ENCODE results near the gene HJURP.

HJURP gene

GRCh38 chr2:233839447-233839820, 14.9 kb downstream of the HJURP start:
- Histone ChIP-seq H3K4me3 (replicated peaks; ENCODE audit: insufficient read depth, low read length) (no peak overlapping the region), H3K27ac (replicated peaks) (no peak overlapping the region), H3K27me3 (ENCODE audit: insufficient read depth, poor library complexity, severe bottlenecking) (no peaks in the 10 kb centered on the region)
- no peak for TF ChIP-seq REST (IDR thresholded peaks at IDR 0.05; ENCODE audit: insufficient replicate concordance, low read depth)
- no peak for TF ChIP-seq GABPA (IDR thresholded peaks at IDR 0.05; ENCODE audit: low read depth)
- no peak for TF ChIP-seq POLR2AphosphoS5 (IDR thresholded peaks at IDR 0.05; ENCODE audit: low read depth)
- no peak for DNase-seq (ENCODE audit: low read depth in 1 of 2, low spot score in 1 of 2)

GRCh38 chr2:233838726-233839446, 15.4 kb downstream of the HJURP start:
- Histone ChIP-seq H3K4me3 (replicated peaks; ENCODE audit: insufficient read depth, low read length) (no peak overlapping the region), H3K27ac (replicated peaks) (no peak overlapping the region), H3K27me3 (ENCODE audit: insufficient read depth, poor library complexity, severe bottlenecking) (no peaks in the 10 kb centered on the region)
- no peak for DNase-seq (ENCODE audit: low read depth in 1 of 2, low spot score in 1 of 2)
- no peak for TF ChIP-seq POLR2AphosphoS5 (IDR thresholded peaks at IDR 0.05; ENCODE audit: low read depth)
- no peak for TF ChIP-seq CTCF (IDR thresholded peaks at IDR 0.05; ENCODE audit: insufficient read depth, low read length)
- no peak for TF ChIP-seq SPI1 (IDR thresholded peaks at IDR 0.05; ENCODE audit: borderline replicate concordance, low read depth)
- no peak for TF ChIP-seq GABPA (IDR thresholded peaks at IDR 0.05; ENCODE audit: low read depth)
- no peak for TF ChIP-seq REST (IDR thresholded peaks at IDR 0.05; ENCODE audit: insufficient replicate concordance, low read depth)

- no peak for DNase-seq (ENCODE audit: low read depth in 1 of 2, low spot score in 1 of 2)
- Histone ChIP-seq H3K27me3 (ENCODE audit: insufficient read depth, poor library complexity, severe bottlenecking) (no peaks in the 10 kb centered on the region), H3K27ac (replicated peaks) (no peak overlapping the region), H3K4me3 (replicated peaks; ENCODE audit: insufficient read depth, low read length) (no peak overlapping the region)
- TF ChIP-seq CTCF (IDR thresholded peaks at IDR 0.05; ENCODE audit: insufficient read depth, low read length) (no peak), POLR2AphosphoS5 (IDR thresholded peaks at IDR 0.05; ENCODE audit: low read depth) (no peak)
These were observed 16.1 kb downstream of the HJURP start for GRCh38 chr2:233838251-233838650.

- Histone ChIP-seq H3K27ac (replicated peaks) (no peak overlapping the region), H3K27me3 (ENCODE audit: insufficient read depth, poor library complexity, severe bottlenecking) (no peaks in the 10 kb centered on the region), H3K4me3 (replicated peaks; ENCODE audit: insufficient read depth, low read length) (no peak overlapping the region)
- no peak for TF ChIP-seq POLR2AphosphoS5 (IDR thresholded peaks at IDR 0.05; ENCODE audit: low read depth)
- TF ChIP-seq SPI1 (IDR thresholded peaks at IDR 0.05; ENCODE audit: borderline replicate concordance, low read depth) = no peak
- no peak for DNase-seq (ENCODE audit: low read depth in 1 of 2, low spot score in 1 of 2)
These were observed 16.6 kb downstream of the HJURP start for GRCh38 chr2:233837694-233838229.

GRCh38 chr2:233836359-233836758, 18.0 kb downstream of the HJURP start:
- no peak overlapping the region for H3K4me3 ChIP-seq (replicated peaks; ENCODE audit: insufficient read depth, low read length)
- DNase-seq (ENCODE audit: low read depth in 1 of 2, low spot score in 1 of 2) = no peak
- no peaks in the 10 kb centered on the region for H3K27me3 ChIP-seq (ENCODE audit: insufficient read depth, poor library complexity, severe bottlenecking)
- H3K27ac ChIP-seq (replicated peaks) = no peak overlapping the region
- TF ChIP-seq SPI1 (IDR thresholded peaks at IDR 0.05; ENCODE audit: borderline replicate concordance, low read depth) (no peak), GABPA (IDR thresholded peaks at IDR 0.05; ENCODE audit: low read depth) (no peak), CTCF (IDR thresholded peaks at IDR 0.05; ENCODE audit: insufficient read depth, low read length) (no peak), REST (IDR thresholded peaks at IDR 0.05; ENCODE audit: insufficient replicate concordance, low read depth) (no peak), POLR2AphosphoS5 (IDR thresholded peaks at IDR 0.05; ENCODE audit: low read depth) (no peak)
